Chondrocyte (in vitro differentiated cells): Measurements from ENCODE around the gene MEGF10. TPM values are rescaled to one million over a fixed set of nuclear protein-coding genes. Genes with fewer than 3 reads are reported as not detected.
"Not testable (repeated sequence)": the region's sequence is repeated elsewhere in the genome, so short reads cannot be mapped to it uniquely, and the experiment has no call there.

Source experiments
- DNase-seq: peaks from one replicate; pipeline ENCODE4 v3.0.0; 2021; ENCODE audit warnings: mixed read lengths, low spot score
- H3K27ac Mint-ChIP-seq: one replicate; pipeline ENCODE4 v1.8.0; 2021; ENCODE audit warnings: mild to moderate bottlenecking, moderate library complexity, mixed read lengths; ENCODE audit not compliant: unreplicated experiment
- H3K27me3 Mint-ChIP-seq: 2 replicates; pipeline ENCODE4 v1.8.0; 2021; ENCODE audit warnings: low read depth, mixed read lengths
- H3K36me3 Mint-ChIP-seq: 2 replicates; pipeline ENCODE4 v1.8.0; 2021; ENCODE audit warnings: low read depth, mixed read lengths
- H3K4me1 Mint-ChIP-seq: 2 replicates; pipeline ENCODE4 v1.8.0; 2021; ENCODE audit warnings: low read depth, mild to moderate bottlenecking, mixed read lengths
- H3K4me3 Mint-ChIP-seq: one replicate; pipeline ENCODE4 v1.8.0; 2021; ENCODE audit warnings: mild to moderate bottlenecking, moderate library complexity, mixed read lengths; ENCODE audit not compliant: unreplicated experiment
- H3K9me3 Mint-ChIP-seq: 2 replicates; pipeline ENCODE4 v1.8.0; 2021; ENCODE audit warnings: low read depth, mixed read lengths
- total RNA-seq: library from RNA; stranded (reverse); gene quantifications from 3 replicates; pipeline ENCODE4 v1.2.1, GENCODE V29; 2021
- TF ChIP-seq, protein P1 (sequence below): fragments of 200-600 bp; sonication (generic); IDR thresholded peaks from 2 replicates; pipeline ENCODE4 v1.5.0; 2021; ENCODE audit warnings: antibody characterized with exemption, mild to moderate bottlenecking, moderate library complexity

Gene MEGF10
- total RNA-seq, 1 donor from 2014 or later = 6.6 TPM

DNA sequence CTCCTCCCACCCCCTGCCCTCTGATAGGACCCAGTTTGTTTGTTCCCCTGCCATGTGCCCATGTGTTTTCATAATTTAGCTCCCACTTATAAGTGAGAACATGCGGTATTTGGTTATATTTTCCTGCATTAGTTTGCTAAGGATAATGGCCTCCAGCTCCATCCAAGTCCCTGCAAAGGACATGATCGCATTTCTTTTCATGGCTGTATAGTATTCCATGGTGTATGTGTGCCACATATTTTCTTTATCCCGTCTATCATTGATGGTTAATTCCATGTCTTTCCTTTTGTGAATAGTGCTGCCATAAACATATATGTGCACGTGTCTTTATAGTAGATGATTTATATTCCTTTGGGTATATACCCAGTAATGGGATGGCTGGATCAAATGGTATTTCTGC is 19.9 kb upstream of the MEGF10 start:
- H3K27ac Mint-ChIP-seq, DNase-seq, H3K4me3 Mint-ChIP-seq, H3K4me1 Mint-ChIP-seq, H3K27me3 Mint-ChIP-seq: not testable (repeated sequence)
- H3K9me3 Mint-ChIP-seq = peaks cover 26% of the 10 kb centered on the region
- peaks cover 12% of the 10 kb centered on the region for H3K36me3 Mint-ChIP-seq

DNA sequence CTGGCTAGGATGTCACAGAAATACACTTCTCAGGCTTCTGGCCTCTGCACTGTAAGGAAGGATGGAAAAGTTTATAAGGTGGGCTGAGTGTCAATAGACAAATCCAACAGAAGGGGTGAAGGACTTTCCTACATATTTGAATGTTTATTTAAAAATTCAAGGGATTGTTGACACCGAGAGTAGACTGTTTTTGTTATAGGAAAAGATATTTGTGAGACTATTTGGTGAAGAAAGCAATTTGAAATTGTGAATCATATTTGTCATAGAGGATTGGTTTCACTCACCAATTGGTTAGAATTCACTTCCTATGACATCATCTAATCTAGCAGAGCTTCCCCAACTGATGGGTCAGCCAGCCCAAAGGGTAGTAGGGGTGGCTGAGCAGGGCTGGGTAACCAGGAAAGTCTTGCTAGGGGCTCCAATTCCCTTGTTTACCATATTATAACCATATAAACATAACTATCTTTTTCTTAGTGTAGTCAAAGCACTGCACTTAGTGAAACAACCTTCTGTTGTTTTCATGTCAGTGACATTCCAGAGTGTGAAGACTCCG is 14.9 kb upstream of the MEGF10 start:
- Mint-ChIP-seq H3K4me1 (no peaks in the 10 kb centered on the region), H3K27ac (no peak overlapping the region), H3K4me3 (no peak overlapping the region), H3K9me3 (peaks cover 17% of the 10 kb centered on the region), H3K27me3 (peaks cover under 1% of the 10 kb centered on the region), H3K36me3 (peaks cover 4% of the 10 kb centered on the region)
- DNase-seq = no peak
- TF ChIP-seq, protein P1, sequence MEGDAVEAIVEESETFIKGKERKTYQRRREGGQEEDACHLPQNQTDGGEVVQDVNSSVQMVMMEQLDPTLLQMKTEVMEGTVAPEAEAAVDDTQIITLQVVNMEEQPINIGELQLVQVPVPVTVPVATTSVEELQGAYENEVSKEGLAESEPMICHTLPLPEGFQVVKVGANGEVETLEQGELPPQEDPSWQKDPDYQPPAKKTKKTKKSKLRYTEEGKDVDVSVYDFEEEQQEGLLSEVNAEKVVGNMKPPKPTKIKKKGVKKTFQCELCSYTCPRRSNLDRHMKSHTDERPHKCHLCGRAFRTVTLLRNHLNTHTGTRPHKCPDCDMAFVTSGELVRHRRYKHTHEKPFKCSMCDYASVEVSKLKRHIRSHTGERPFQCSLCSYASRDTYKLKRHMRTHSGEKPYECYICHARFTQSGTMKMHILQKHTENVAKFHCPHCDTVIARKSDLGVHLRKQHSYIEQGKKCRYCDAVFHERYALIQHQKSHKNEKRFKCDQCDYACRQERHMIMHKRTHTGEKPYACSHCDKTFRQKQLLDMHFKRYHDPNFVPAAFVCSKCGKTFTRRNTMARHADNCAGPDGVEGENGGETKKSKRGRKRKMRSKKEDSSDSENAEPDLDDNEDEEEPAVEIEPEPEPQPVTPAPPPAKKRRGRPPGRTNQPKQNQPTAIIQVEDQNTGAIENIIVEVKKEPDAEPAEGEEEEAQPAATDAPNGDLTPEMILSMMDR = no peak

DNA sequence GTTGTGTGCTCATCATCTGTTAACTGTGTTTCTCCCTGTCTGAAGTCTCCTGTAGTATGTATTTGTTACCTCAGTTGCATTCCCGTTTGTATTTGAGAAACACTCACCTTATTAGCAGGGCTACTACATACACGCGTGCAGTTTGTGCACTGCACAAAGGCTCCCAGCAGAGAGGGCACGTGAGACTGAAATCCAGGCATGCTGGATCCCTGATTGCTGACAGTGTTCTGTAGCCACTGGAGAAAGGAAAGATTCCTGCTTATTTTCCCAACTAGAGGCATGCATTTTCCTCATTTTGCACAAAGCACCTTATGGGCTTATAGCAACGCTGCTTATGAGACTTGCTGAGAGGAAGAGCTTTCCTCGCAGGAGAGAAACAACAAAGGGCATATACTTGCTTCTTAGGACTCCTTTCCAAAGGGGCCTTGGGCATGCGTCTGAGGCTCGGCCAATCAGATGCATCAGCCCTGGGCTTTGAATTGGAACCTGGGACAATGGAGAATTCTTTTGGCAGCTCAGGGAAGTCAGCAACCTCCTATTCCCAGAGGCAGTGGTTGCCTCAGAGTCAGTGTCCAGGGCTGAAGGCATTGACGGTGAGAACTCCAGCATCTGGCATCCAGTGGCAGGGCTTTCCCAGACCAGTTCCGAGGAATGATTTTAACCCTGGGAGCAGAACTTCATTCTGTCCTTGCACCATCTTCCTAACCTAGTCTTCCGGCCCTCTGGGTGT is 9.9 kb upstream of the MEGF10 start:
- TF ChIP-seq, protein P1 = peak; percentile 51
- Mint-ChIP-seq H3K27me3 (peaks cover 3% of the 10 kb centered on the region), H3K4me1 (no peaks in the 10 kb centered on the region), H3K36me3 (no peaks in the 10 kb centered on the region), H3K27ac (no peak overlapping the region), H3K9me3 (no peaks in the 10 kb centered on the region), H3K4me3 (no peak overlapping the region)
- no peak for DNase-seq

DNA sequence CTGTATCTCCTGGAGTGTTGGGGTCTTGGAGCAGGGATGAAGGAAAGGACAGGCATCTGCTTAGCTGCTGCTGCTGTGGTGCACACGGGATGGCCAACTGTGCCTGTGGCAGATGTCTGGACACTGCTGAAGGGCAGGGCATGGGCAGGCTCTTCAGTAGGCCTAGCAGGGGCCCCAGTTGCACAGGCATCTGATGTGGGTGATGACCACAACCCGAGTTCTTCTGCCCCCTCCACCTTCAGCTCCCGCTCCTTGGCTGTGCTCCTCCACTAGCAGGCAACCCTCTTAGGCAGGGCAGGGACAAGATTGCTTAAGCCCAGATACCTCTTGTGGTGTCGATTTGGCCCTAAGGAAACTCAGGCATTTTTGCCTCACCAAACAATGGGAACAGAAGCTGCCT is 9.0 kb upstream of the MEGF10 start:
- Mint-ChIP-seq H3K4me3 (no peak overlapping the region), H3K36me3 (no peaks in the 10 kb centered on the region), H3K27ac (no peak overlapping the region), H3K9me3 (no peaks in the 10 kb centered on the region), H3K27me3 (peaks cover 3% of the 10 kb centered on the region), H3K4me1 (no peaks in the 10 kb centered on the region)
- TF ChIP-seq, protein P1 = no peak
- DNase-seq = no peak

DNA sequence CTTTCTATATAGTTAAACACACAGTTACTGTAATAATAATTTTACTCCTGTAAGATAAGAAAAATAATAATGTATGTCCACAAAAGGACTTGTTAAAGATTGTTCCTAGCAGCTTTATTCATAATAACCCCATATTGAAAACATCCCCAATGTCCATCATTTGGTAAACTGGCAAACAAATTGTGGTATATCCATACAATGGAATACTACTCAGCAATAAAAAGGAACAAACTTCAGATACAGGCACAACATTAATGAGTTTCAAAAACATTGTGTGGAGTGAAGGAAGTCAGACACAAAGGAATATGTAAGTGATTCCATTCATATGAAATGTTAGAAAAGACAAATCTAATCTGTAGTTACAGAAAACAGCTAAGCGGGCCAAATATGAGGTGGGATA is 1.9 kb upstream of the MEGF10 start:
- peaks cover 20% of the 10 kb centered on the region for H3K4me1 Mint-ChIP-seq
- TF ChIP-seq, protein P1 = no peak
- no peak overlapping the region for H3K27ac Mint-ChIP-seq
- H3K27me3 Mint-ChIP-seq = no peaks in the 10 kb centered on the region
- no peak overlapping the region for H3K4me3 Mint-ChIP-seq
- DNase-seq = no peak
- H3K9me3 Mint-ChIP-seq = peaks cover 11% of the 10 kb centered on the region
- peaks cover 3% of the 10 kb centered on the region for H3K36me3 Mint-ChIP-seq
